Measurements from ENCODE around the gene ABCA5.

DNA sequence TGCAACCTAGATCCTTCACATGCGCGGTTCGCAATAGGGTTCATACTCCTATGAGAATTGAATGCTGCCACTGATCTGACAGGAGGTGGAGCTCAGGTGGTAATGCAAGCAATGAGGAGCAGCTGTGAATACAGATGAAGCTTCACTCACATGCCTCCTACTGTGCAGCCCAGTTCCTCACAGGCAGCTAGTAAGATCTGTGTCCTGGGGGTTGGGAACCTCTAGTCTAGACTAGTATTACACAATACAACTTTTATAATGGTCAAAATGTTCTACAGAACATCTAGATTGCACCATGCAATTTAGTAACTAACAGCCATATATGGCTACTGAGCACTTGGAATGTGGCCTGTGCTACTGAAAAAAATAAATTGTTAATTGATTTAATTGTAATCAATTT lies 26.7 kb downstream of the ABCA5 start:
- no peak for TF ChIP-seq CEBPB (IDR thresholded peaks at IDR 0.05)
- TF ChIP-seq, protein P1, sequence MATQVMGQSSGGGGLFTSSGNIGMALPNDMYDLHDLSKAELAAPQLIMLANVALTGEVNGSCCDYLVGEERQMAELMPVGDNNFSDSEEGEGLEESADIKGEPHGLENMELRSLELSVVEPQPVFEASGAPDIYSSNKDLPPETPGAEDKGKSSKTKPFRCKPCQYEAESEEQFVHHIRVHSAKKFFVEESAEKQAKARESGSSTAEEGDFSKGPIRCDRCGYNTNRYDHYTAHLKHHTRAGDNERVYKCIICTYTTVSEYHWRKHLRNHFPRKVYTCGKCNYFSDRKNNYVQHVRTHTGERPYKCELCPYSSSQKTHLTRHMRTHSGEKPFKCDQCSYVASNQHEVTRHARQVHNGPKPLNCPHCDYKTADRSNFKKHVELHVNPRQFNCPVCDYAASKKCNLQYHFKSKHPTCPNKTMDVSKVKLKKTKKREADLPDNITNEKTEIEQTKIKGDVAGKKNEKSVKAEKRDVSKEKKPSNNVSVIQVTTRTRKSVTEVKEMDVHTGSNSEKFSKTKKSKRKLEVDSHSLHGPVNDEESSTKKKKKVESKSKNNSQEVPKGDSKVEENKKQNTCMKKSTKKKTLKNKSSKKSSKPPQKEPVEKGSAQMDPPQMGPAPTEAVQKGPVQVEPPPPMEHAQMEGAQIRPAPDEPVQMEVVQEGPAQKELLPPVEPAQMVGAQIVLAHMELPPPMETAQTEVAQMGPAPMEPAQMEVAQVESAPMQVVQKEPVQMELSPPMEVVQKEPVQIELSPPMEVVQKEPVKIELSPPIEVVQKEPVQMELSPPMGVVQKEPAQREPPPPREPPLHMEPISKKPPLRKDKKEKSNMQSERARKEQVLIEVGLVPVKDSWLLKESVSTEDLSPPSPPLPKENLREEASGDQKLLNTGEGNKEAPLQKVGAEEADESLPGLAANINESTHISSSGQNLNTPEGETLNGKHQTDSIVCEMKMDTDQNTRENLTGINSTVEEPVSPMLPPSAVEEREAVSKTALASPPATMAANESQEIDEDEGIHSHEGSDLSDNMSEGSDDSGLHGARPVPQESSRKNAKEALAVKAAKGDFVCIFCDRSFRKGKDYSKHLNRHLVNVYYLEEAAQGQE (IDR thresholded peaks at IDR 0.05; ENCODE audit: low read depth) = no peak
- TF ChIP-seq NFIC (IDR thresholded peaks at IDR 0.05) = no peak
- TF ChIP-seq EP300 (IDR thresholded peaks at IDR 0.05; ENCODE audit: borderline replicate concordance) = no peak
- TF ChIP-seq TEAD4 (IDR thresholded peaks at IDR 0.05) = no peak
- TF ChIP-seq EGR1 (IDR thresholded peaks at IDR 0.05) = no peak
- no peak for TF ChIP-seq FOXM1 (IDR thresholded peaks at IDR 0.05; ENCODE audit: borderline replicate concordance, low read depth)
- TF ChIP-seq, protein P2, sequence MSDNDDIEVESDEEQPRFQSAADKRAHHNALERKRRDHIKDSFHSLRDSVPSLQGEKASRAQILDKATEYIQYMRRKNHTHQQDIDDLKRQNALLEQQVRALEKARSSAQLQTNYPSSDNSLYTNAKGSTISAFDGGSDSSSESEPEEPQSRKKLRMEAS (IDR thresholded peaks at IDR 0.05) = no peak
- TF ChIP-seq TAF1 (IDR thresholded peaks at IDR 0.05; ENCODE audit: low read depth) = no peak
- TF ChIP-seq, protein P3, sequence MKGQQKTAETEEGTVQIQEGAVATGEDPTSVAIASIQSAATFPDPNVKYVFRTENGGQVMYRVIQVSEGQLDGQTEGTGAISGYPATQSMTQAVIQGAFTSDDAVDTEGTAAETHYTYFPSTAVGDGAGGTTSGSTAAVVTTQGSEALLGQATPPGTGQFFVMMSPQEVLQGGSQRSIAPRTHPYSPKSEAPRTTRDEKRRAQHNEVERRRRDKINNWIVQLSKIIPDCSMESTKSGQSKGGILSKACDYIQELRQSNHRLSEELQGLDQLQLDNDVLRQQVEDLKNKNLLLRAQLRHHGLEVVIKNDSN (IDR thresholded peaks at IDR 0.05) = no peak
- no peak for TF ChIP-seq RAD21 (IDR thresholded peaks at IDR 0.05; ENCODE audit: low read depth)
